NCI-H187 treated with DMSO at 0.1 percent for 48 hours (cell line): ENCODE measurements around the gene SCN2B.

Source experiments
- DNase-seq: peaks from one replicate; lab custom pipeline; 2025; lab: John Stamatoyannopoulos, UW

The SCN2B gene

DNA sequence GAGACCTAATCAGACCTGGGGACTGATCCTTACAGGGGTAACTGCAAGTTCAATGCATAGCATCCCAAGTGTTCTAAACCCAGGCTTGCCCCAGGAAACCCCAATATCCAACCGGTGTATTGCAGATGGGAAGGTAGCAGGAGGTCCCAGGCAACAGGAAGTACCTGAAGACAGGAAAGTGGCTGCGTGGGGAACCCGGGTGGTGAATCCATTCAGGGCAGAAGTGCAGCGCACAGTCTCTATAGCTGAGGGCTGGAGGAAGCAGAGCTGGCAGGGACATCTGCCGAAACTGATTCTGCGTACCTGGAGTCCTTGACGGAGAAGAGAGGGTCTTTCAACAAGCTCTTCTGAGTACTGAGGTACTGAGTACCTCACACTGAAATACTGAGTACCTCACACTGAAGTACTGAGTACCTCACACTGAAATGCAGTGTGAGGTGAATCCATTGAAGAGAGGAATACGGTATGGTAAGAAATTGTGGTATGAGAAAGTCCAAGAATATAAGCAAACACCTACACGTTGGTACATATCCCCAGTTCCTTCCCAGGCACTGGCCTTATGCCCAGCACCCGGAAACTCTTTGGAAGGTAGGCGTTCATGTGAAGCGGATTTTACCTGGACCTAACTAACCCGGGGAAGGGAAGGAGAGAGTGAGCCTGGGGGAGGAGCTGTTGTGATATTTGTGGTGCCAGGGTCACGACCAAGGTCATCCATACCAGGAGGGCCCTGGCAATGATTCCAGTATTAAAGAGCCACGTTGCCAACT is 43.9 kb downstream of the SCN2B start:
- DNase-seq: no peak

DNA sequence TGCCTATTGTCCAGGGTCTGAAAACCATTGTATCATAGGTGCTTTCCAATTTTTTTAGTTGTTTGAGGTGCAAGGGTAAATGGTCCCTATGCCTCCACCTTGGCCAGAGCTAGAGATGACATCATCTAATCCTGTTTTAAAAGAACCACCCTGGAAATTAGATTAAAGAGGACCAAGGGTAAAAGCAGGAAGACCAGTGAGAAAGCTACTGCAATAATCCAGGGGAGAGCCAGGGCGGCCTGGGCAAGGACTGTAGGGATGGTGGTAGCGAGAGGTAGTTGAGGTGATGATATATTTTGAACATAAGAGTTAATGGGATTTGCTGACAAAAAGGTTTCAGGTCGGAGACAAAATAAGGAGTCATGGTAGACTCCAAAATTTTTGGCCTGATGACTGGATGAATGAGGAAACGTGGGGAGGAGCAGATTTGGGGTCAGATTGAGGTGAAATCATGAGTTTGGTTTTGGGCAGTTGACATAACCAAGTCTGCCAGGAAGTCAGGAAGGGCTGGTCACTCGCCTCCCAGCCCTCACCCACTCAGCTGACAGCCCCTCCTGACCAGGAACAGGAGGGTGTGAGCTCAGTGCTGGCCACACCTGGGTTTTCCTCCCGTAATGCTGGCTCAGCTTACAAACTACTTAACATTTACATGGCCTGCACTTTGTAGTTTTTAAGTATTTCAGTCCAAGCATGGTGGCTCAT is 46.8 kb downstream of the SCN2B start:
- DNase-seq: no peak

DNA sequence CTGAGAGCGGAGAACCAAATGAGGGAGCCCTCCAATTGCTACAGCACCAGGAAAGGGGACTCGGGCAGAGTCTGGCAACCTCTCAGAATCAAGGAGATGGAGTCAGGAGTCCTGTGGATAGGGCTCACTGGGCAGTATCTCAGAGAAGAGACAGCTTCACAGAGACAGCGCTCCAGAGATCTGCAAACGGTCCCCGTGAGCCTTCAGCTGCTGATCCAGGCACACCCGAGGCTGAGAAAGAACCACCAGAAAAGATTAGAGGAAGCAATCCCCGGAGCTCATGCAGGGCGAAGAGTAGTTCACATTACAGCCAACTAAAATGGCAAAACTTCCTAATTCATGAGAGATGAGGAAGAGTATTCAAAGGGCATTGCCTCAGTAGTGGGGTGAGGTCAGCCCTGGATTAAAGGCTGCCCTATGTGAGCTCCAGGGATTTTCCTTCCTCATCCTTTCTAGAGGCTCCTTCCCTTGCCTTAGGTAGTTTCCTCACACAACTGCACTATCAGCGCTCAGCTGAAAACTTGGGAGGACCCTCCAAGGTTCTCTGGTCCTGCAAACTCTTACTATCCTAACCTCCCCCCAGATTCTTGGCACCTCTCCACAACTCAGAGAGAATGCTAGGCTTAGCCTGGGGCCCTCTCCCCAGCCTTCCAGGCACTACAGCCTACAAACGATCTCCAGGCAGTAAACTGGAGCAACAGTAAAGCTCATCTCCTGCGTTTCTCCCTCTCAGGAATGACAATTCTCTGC is 47.5 kb downstream of the SCN2B start:
- DNase-seq: no peak

DNA sequence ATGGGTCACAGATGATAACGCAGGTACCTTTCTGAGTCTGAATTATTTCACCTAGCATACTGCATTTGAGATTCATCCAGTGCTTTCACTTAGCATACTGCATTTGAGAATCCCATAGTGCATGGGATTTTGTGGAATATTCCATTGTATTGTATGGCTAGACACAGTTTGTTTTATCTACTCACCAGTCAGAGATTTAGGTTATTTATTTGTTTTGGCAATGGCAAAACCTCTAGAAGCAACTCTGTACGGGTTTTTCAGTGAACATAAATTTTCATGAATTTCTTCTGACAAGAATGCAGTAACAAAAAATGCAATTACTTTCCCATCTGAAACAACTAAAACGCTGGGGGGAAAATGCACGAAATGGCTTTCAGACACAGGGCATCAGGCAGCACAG is 48.1 kb downstream of the SCN2B start:
- no peak for DNase-seq

DNA sequence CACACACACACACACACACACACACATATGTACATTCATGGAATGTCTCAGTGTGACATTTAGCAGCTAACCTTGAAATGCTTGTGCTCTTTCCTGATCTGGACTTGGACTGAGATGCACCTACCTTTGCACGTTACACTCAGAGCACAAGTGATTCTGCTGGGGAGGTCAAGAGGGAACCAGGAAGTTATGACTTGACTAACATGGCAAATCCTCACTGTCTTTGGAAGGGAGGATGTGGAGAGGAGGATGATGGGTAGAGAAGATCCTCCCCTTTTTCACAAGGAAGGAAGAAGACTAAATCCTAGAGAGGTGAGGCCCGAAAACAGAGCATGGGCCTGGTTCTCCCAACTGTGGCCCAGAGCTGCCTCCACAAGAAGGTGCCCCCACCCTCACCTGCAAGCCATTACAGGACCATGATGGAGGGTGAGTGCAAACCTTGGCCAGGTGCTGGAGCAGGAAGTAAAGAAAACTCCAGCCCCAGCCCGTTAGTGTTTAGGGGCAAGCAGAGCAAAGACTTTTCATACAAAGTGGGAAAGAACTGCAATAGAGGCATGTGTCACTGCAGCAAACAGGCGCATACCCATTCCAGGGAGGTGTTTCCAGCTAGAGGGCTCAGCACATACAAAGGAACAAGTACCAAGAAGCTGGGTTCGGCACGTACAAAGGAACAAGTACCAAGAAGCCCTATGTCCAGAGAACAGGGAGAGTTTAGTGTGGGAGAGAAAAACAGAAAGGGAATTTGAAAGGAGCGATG is 50.2 kb downstream of the SCN2B start:
- DNase-seq: no peak

- no peak for DNase-seq
Measured at GRCh38 chr11:118124929-118125535, 51.4 kb downstream of the SCN2B start.

- DNase-seq: no peak
Measured at GRCh38 chr11:118120793-118121192, 55.6 kb downstream of the SCN2B start.

GRCh38 chr11:118117790-118118601 is 58.4 kb downstream of the SCN2B start:
- DNase-seq: no peak

GRCh38 chr11:118115048-118115447 is 61.4 kb downstream of the SCN2B start:
- DNase-seq: no peak

GRCh38 chr11:118114266-118114665 is 62.2 kb downstream of the SCN2B start:
- DNase-seq: no peak

GRCh38 chr11:118112711-118113430 is 63.6 kb downstream of the SCN2B start:
- no peak for DNase-seq
